Activated CD4-positive, alpha-beta memory T cell treated with anti-CD3 and anti-CD28 coated beads for 36 hours (primary cell): Measurements from ENCODE around the gene BTAF1. TPM values are rescaled to one million over a fixed set of nuclear protein-coding genes. Genes with fewer than 3 reads are reported as not detected.
"Not testable (repeated sequence)": the region's sequence is repeated elsewhere in the genome, so short reads cannot be mapped to it uniquely, and the experiment has no call there.

Experiments
- CTCF ChIA-PET: fragments of 350-600 bp; sonication (Branson Sonifier 250); formaldehyde crosslinking; loops from one replicate; lab custom pipeline; 2021; ENCODE audit warnings: antibody characterized with exemption, inconsistent platforms; lab: Charles Lee
- POLR2A ChIA-PET: fragments of 350-600 bp; sonication (Branson Sonifier 250); formaldehyde crosslinking; loops from one replicate; lab custom pipeline; 2021; ENCODE audit warnings: antibody characterized with exemption; lab: Charles Lee
- DNase-seq: peaks from one replicate; pipeline ENCODE4 v3.0.0-alpha.2; 2020
- H3K27ac Mint-ChIP-seq: one replicate; pipeline ENCODE4 v1.8.0; 2021; ENCODE audit warnings: mixed read lengths
- H3K27me3 Mint-ChIP-seq: one replicate; pipeline ENCODE4 v1.8.0; 2021; ENCODE audit warnings: mixed read lengths
- H3K36me3 Mint-ChIP-seq: one replicate; pipeline ENCODE4 v1.8.0; 2021; ENCODE audit warnings: mixed read lengths
- H3K4me1 Mint-ChIP-seq: one replicate; pipeline ENCODE4 v1.8.0; 2021; ENCODE audit warnings: low read depth, mixed read lengths
- H3K4me3 Mint-ChIP-seq: one replicate; pipeline ENCODE4 v1.8.0; 2021; ENCODE audit warnings: mild to moderate bottlenecking, mixed read lengths
- H3K9me3 Mint-ChIP-seq: one replicate; pipeline ENCODE4 v1.8.0; 2021; ENCODE audit warnings: mixed read lengths
- intact Hi-C: fragments of 100-400 bp; cut with micrococcal nuclease; formaldehyde crosslinking; loops from one replicate; pipeline ENCODE4 v1.15.1; 2023
- total RNA-seq, 2 experiments: library from RNA; stranded (reverse); gene quantifications; one replicate each; pipeline ENCODE4 v1.2.3, GENCODE V29; 2021

The BTAF1 gene
- total RNA-seq, 2 experiments from 2014 or later = 49.9 to 50.7 TPM

DNA sequence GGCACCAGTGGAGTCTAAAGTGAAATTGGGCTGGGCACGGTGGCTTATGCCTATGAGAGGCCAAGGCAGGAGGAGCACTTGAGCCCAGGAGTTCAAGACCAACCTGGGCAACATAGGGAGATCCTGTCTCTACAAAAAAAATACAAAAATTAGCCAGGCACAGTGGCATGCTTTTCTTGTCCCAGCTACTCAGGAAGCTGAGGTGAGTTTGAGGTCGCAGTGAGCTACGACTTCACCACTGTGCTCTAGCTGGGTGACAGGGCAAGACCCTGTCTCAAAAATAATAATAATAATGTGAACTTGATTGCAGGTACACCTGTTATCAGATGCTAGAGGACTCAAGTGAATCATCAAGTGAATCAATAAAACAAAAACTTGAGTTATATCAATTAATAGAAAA lies 108.0 kb downstream of the BTAF1 start:
- Mint-ChIP-seq H3K36me3 (peaks cover 52% of the 10 kb centered on the region), H3K4me3 (no peak overlapping the region), H3K9me3 (no peaks in the 10 kb centered on the region), H3K27me3 (no peaks in the 10 kb centered on the region), H3K4me1 (peaks cover 9% of the 10 kb centered on the region), H3K27ac (no peak overlapping the region)
- DNase-seq = no peak
- intact Hi-C loops = no loop called here
- CTCF ChIA-PET = no interaction called here
- POLR2A ChIA-PET = no interaction called here

DNA sequence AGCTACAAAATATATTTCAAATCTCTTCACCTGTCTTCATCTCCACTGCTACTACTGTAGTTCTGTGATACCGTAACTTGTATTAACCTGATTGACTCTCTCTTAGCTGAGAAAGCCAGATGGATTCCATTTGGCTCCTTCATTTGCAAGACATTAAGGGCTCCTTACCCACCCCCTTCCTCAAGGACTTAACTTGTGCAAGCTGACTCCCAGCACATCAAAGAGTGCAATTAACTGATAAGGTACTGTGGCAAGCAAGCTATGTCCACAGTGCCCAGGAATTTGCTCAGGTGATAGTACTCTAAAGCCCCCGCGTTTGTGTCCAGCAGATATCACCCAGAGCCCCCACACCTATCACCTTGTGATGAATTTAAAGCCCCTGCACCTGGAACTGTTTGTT lies 109.5 kb downstream of the BTAF1 start:
- H3K27me3 Mint-ChIP-seq, H3K4me1 Mint-ChIP-seq, CTCF ChIA-PET, H3K4me3 Mint-ChIP-seq, intact Hi-C loops, H3K9me3 Mint-ChIP-seq, H3K27ac Mint-ChIP-seq, POLR2A ChIA-PET, DNase-seq: not testable (repeated sequence)
- peaks cover 41% of the 10 kb centered on the region for H3K36me3 Mint-ChIP-seq

DNA sequence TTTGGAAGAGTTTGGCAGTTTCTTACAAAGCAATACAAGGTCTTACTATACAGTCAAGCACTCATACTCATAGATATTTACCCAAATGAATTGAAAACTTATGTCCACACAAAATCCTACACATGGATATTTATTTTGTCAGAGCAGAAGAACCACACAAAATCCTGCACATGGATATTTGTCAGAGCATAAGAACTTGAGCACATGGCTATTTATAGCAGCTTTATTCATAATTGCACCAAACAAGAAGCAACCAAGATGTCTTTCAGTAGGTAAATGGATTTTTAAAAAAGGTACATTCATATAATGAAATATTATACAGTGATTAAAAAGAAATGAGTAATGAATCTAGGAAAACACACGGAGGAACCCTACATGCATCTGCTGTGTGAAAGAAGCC lies 115.4 kb downstream of the BTAF1 start:
- H3K4me1 Mint-ChIP-seq = no peaks in the 10 kb centered on the region
- ChIA-PET POLR2A (no interaction called here), CTCF (no interaction called here)
- intact Hi-C loops = no loop called here
- DNase-seq = no peak
- H3K4me3 Mint-ChIP-seq = no peak overlapping the region
- no peaks in the 10 kb centered on the region for H3K9me3 Mint-ChIP-seq
- no peaks in the 10 kb centered on the region for H3K27me3 Mint-ChIP-seq
- H3K27ac Mint-ChIP-seq = no peak overlapping the region
- peaks cover 9% of the 10 kb centered on the region for H3K36me3 Mint-ChIP-seq

DNA sequence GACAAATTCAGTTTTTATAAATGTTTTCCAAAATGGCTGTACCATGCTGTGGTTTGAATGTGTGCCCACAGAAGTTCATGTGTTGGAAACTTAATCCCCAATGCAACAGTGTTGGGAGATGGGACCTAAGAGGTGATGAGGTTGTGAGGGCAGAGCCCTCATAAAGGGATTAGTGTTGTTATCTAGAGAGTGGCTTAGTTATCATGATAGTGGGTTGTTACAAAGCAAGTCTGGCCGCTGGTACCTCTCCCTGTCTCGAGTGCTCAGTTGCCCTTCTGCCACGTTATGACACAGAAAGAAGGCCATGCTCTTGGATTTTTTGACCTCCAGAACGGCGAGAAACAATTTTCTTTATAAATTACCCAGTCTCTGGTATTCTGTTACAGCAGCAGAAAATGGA lies 119.0 kb downstream of the BTAF1 start:
- ChIA-PET CTCF (no interaction called here), POLR2A (no interaction called here)
- no peak overlapping the region for H3K27ac Mint-ChIP-seq
- no peak for DNase-seq
- H3K9me3 Mint-ChIP-seq = no peaks in the 10 kb centered on the region
- no peak overlapping the region for H3K4me3 Mint-ChIP-seq
- intact Hi-C loops = no loop called here
- no peaks in the 10 kb centered on the region for H3K36me3 Mint-ChIP-seq
- H3K27me3 Mint-ChIP-seq = no peaks in the 10 kb centered on the region
- no peaks in the 10 kb centered on the region for H3K4me1 Mint-ChIP-seq

DNA sequence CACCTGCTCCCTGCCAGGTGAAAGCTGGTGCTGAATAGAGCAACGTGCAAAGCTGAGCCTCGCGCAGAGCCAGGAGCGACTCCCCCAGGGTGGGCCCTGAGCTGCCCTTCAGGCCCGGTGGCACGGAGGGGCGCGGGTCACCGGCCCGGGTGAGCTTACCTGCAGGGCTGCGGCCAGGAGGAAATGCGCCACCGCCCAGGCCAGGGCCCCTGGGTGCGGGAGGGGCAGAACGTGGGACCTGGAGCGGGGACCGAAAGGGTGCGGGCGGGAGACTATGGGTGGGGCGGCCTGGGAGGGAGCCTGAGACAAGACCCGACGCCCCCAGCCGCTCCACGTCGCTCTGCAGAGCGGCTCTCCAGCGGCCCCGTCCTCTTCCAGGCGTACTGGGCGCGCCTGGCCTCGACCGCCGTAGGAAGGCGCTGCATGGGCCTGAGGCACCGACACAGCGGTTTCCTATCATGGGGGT lies 122.1 kb downstream of the BTAF1 start:
- Mint-ChIP-seq H3K4me3 (no peak overlapping the region), H3K36me3 (no peaks in the 10 kb centered on the region), H3K27me3 (no peaks in the 10 kb centered on the region), H3K27ac (no peak overlapping the region), H3K4me1 (peaks cover 10% of the 10 kb centered on the region), H3K9me3 (no peaks in the 10 kb centered on the region)
- DNase-seq = no peak
- intact Hi-C loops = no loop called here
- ChIA-PET POLR2A (no interaction called here), CTCF (interaction anchor here (0.6 kb wide), 1 partner anchor 354 kb away, joined by 3 read pairs; no protein-coding TSS in a partner anchor)

DNA sequence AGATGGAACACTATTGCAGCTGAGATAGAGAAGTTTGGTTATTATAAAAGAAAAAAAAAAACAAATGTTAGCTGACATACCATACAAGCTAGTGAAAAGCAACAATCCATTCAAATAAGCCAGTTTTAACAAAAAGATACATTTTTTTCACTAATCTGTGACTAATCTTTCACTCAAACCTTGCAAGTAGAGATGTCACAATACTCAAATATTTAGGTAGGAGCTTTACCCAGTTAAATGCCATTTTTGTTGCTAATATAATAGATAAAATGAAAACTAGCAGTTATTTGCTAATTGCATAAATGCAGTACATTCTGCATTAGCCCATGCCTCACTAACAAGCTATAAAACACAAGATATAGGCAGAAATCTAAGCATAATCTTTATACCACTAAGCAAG lies 123.6 kb downstream of the BTAF1 start:
- no peak overlapping the region for H3K4me3 Mint-ChIP-seq
- H3K9me3 Mint-ChIP-seq = no peaks in the 10 kb centered on the region
- intact Hi-C loops = no loop called here
- no peak for DNase-seq
- H3K36me3 Mint-ChIP-seq = peaks cover 2% of the 10 kb centered on the region
- no peaks in the 10 kb centered on the region for H3K27me3 Mint-ChIP-seq
- POLR2A ChIA-PET = interaction anchor here (0.6 kb wide), 1 partner anchor 81 kb away, joined by 3 read pairs; no protein-coding TSS in a partner anchor
- H3K4me1 Mint-ChIP-seq = peaks cover 10% of the 10 kb centered on the region
- CTCF ChIA-PET = interaction anchor here (0.6 kb wide), 1 partner anchor 190 kb away, joined by 3 read pairs; no protein-coding TSS in a partner anchor
- no peak overlapping the region for H3K27ac Mint-ChIP-seq

DNA sequence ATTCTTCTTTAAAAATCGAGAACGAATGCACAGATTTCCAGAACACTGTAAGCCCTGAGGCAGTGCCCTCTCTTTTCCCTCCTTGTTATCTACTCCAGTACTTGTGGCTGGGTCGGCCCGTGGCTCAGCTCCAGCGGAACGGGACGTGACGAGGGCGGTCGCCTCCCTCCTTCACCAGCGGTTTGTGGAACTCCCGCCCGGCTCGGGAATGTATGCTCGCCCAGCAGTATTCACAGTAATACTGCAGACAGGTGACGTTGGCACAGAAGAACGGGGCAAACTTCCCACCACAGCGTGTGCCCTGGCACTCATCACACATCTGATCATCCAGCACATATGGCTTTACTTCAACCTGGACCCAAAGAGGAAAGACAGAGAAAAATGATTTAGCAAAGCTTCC lies 128.5 kb downstream of the BTAF1 start:
- Mint-ChIP-seq H3K4me3 (no peak overlapping the region), H3K9me3 (no peaks in the 10 kb centered on the region), H3K4me1 (peaks cover 10% of the 10 kb centered on the region), H3K27ac (no peak overlapping the region), H3K27me3 (no peaks in the 10 kb centered on the region), H3K36me3 (peaks cover 3% of the 10 kb centered on the region)
- CTCF ChIA-PET = no interaction called here
- DNase-seq = no peak
- POLR2A ChIA-PET = no interaction called here
- intact Hi-C loops = no loop called here

DNA sequence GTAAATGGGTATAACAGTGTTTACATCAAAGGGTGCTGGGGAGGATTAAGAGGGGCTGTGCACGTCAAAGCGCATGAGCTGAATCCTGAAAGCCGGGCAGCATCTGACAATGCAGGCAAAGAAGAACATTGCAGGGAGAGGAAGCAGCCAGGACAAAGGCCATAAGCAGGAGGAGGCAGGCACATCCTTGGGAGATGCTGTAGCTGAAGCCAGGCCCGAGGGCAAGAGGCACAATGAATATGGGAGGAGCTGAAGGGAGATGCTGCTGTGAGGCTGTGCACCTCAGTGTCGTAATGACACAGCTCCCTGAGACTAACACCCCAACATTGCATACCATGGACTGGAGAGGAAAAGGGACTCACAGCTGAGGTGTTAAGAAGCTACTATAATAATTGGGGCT lies 129.2 kb downstream of the BTAF1 start:
- intact Hi-C loops = no loop called here
- peaks cover 8% of the 10 kb centered on the region for H3K4me1 Mint-ChIP-seq
- H3K36me3 Mint-ChIP-seq = peaks cover 3% of the 10 kb centered on the region
- POLR2A ChIA-PET = no interaction called here
- H3K27me3 Mint-ChIP-seq = no peaks in the 10 kb centered on the region
- H3K4me3 Mint-ChIP-seq = no peak overlapping the region
- CTCF ChIA-PET = no interaction called here
- DNase-seq = no peak
- H3K27ac Mint-ChIP-seq = no peak overlapping the region
- no peaks in the 10 kb centered on the region for H3K9me3 Mint-ChIP-seq

DNA sequence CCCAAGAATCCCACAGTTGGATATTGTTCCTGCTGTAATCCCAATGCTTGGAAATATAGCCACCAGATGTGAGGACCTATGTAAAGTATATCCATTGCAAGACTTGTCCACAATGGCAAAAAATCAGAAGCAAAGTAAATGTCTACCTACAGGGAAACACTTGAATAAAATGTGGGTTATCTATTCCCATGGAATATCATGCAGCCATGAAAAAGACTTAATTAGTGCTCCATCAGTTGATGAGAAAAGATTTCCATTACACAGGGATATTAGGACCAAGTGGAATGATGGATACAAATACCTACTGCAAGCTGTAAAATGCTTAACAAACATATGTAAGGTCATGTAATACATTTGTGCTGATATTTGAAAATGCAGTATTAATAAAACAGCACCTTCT lies 131.2 kb downstream of the BTAF1 start:
- intact Hi-C loops = no loop called here
- ChIA-PET POLR2A (no interaction called here), CTCF (no interaction called here)
- Mint-ChIP-seq H3K27ac (no peak overlapping the region), H3K4me1 (no peaks in the 10 kb centered on the region), H3K27me3 (no peaks in the 10 kb centered on the region), H3K36me3 (peaks cover 3% of the 10 kb centered on the region), H3K9me3 (no peaks in the 10 kb centered on the region), H3K4me3 (no peak overlapping the region)
- no peak for DNase-seq

DNA sequence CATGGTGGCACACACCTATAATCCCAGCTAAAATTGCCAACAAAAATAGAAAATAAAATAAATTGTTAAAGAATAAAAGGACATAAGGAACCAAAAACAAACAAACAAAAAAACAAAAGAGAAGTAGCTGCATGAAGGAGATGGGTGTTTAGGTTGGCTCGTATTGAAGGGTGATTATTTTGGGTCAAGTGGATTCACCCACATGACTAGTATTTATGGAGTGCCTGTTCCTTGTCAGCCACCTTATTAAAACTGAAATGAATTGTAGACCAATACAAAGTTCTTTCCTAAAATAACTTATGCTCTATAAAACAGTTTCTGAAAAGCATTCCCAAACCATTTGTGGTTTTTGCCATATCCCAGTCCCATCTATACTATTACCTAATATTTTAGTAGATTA lies 138.7 kb downstream of the BTAF1 start:
- ChIA-PET CTCF (no interaction called here), POLR2A (no interaction called here)
- Mint-ChIP-seq H3K4me1 (no peaks in the 10 kb centered on the region), H3K27ac (no peak overlapping the region), H3K4me3 (no peak overlapping the region), H3K36me3 (no peaks in the 10 kb centered on the region), H3K9me3 (no peaks in the 10 kb centered on the region), H3K27me3 (no peaks in the 10 kb centered on the region)
- DNase-seq = no peak
- intact Hi-C loops = no loop called here

DNA sequence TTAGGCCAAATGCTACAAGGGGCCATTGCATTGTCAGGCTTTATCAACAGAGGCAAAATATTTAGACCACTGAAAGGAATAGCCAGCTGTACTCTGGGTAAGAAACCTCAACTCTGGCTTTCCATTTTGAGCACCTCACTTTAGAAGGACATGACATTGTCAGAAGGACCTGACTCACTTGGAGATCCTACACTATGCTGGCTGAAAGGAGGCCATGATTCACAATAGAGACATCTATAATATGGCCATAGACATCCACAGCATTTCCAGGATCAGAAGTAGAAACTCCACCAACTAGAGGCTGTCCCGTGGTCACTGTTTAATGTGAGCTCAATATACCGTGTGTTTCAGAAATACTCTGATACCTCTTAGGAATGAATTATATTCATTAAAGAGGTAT lies 140.9 kb downstream of the BTAF1 start:
- CTCF ChIA-PET = interaction anchor here (1.2 kb wide), 1 partner anchor 226 kb away, joined by 3 read pairs; the partner anchor contains the start of genes CPEB3 and MARCHF5
- intact Hi-C loops = no loop called here

DNA sequence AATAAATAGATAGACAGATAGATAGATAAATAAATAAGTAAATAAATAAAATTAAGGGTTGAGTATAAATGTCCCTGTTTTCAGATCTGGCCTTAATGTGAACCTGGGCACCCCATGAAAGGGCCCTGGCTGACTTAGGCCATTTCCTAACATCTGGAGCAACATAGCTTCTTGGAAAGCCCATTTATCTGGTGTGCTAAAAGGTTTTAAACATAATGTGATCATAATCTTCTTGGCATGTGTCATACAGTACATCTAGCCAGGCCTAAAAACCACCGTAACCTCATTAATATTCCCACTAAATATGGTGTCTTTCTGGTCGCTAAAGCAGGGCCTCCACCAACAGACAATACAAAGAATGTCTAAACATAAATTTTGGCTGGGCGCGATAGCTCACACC lies 142.8 kb downstream of the BTAF1 start:
- CTCF ChIA-PET = no interaction called here
- H3K27ac Mint-ChIP-seq = no peak overlapping the region
- H3K9me3 Mint-ChIP-seq = no peaks in the 10 kb centered on the region
- no peak for DNase-seq
- H3K4me1 Mint-ChIP-seq = no peaks in the 10 kb centered on the region
- intact Hi-C loops = no loop called here
- no peak overlapping the region for H3K4me3 Mint-ChIP-seq
- no peaks in the 10 kb centered on the region for H3K27me3 Mint-ChIP-seq
- no peaks in the 10 kb centered on the region for H3K36me3 Mint-ChIP-seq
- POLR2A ChIA-PET = no interaction called here

More for the DNA sequence above, 140.9 kb downstream of the BTAF1 start:
- no peaks in the 10 kb centered on the region for H3K36me3 Mint-ChIP-seq
- POLR2A ChIA-PET = no interaction called here
- H3K27me3 Mint-ChIP-seq = no peaks in the 10 kb centered on the region
- no peaks in the 10 kb centered on the region for H3K9me3 Mint-ChIP-seq
- no peaks in the 10 kb centered on the region for H3K4me1 Mint-ChIP-seq
- H3K4me3 Mint-ChIP-seq = no peak overlapping the region
- DNase-seq = no peak
- H3K27ac Mint-ChIP-seq = no peak overlapping the region

DNA sequence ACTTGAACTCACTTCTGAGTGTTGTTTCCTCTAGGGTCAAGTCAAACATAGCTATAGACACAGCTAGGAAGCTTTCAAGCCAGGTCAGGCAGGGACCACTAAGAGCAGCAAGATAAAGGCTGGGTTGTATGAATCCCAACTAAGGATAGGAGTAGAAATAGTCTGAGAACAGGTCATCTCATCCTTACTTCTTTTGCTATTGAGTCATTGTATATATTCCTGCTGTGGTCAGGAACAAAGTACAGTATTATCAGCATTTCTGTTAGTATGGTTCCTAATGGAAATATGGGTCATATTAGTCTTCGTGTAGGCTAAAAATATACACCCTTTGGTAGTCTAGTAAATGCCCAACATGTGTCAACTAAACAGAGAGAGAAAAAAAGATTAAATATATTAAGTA lies 145.3 kb downstream of the BTAF1 start:
- DNase-seq = no peak
- Mint-ChIP-seq H3K9me3 (no peaks in the 10 kb centered on the region), H3K4me3 (no peak overlapping the region), H3K27me3 (no peaks in the 10 kb centered on the region), H3K27ac (no peak overlapping the region), H3K36me3 (no peaks in the 10 kb centered on the region), H3K4me1 (peaks cover 2% of the 10 kb centered on the region)
- intact Hi-C loops = no loop called here
- ChIA-PET POLR2A (no interaction called here), CTCF (no interaction called here)
